HUES48 (cell line): ENCODE measurements around the gene ST6GALNAC4.

Source experiments
- H3K27ac ChIP-seq: one replicate; pipeline ENCODE4 v1.7.0; 2013; ENCODE audit warnings: low read depth, low read length, inconsistent platforms
- H3K27me3 ChIP-seq: 2 replicates; pipeline ENCODE4 v1.6.1; 2013; ENCODE audit warnings: mild to moderate bottlenecking, low read length; ENCODE audit not compliant: control insufficient read depth, insufficient read depth
- H3K36me3 ChIP-seq: 2 replicates; pipeline ENCODE4 v1.6.1; 2013; ENCODE audit warnings: low read length; ENCODE audit not compliant: control insufficient read depth, insufficient read depth
- H3K4me1 ChIP-seq: 2 replicates; pipeline ENCODE4 v1.6.1; 2013; ENCODE audit warnings: mild to moderate bottlenecking, low read length; ENCODE audit not compliant: control insufficient read depth, insufficient read depth
- H3K4me3 ChIP-seq: 2 replicates; pipeline ENCODE4 v1.5.1; 2013; ENCODE audit warnings: mild to moderate bottlenecking, low read depth, low read length
- H3K9ac ChIP-seq: 2 replicates; pipeline ENCODE4 v1.6.1; 2013; ENCODE audit warnings: mild to moderate bottlenecking, low read depth, low read length, moderate library complexity
- H3K9me3 ChIP-seq: 2 replicates; pipeline ENCODE4 v1.6.1; 2013; ENCODE audit warnings: low read length; ENCODE audit not compliant: control insufficient read depth, insufficient read depth

Gene ST6GALNAC4

DNA sequence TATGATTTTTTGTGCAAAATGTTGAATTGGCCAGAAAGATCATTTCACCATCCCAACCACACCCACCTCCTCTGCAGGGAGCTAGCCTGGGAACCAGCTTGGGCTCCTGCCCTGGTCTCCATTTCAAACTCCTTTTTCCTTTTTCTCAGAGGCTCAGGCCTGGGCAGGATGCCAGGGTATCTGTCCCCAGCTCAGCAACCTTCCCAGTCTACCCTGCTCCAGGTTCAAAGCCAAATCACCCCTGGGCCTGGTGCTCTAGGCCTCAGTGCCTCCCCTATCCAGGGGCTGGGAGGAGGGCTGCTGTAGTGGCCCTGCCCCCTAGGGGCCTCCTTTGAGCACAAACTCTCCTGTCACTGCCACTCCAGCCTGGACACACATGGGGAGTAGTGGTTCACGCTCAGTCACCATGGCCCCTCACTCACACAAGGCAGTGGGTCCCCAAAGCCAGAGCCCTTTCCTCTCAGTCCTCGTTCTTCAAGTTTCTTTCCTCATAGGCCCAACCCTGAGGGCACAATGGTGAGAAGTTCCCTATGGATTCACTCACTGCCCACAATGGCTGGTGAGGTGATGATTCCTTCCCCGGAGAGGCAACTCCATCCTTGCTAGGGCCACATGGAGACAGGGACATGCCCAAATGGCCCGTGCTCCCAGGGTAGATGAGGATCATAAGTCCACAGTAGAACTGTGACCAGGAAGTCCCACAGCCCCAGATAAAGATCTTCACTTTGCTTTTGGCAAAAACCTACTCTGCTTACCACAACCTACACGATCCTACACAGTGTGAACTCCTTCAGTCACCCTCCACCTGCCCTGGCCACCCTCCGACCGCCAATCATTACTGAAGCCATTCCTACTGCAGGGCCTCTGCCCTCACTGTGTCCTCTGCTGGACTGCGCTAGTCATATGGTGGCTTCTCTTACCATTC lies 1.6 kb upstream of the ST6GALNAC4 start:
- Histone ChIP-seq H3K36me3 (no peaks in the 10 kb centered on the region), H3K27ac (no peak overlapping the region), H3K4me3 (no peak overlapping the region), H3K27me3 (peaks cover 9% of the 10 kb centered on the region; the same call in 1 of the 2 replicates), H3K4me1 (no peaks in the 10 kb centered on the region), H3K9me3 (no peaks in the 10 kb centered on the region), H3K9ac (no peak overlapping the region)

- Histone ChIP-seq H3K9me3 (no peaks in the 10 kb centered on the region), H3K4me3 (no peak overlapping the region), H3K27ac (no peak overlapping the region), H3K27me3 (peaks cover 9% of the 10 kb centered on the region; the same call in 1 of the 2 replicates), H3K9ac (no peak overlapping the region), H3K36me3 (peaks cover 5% of the 10 kb centered on the region; the same call in 1 of the 2 replicates), H3K4me1 (no peaks in the 10 kb centered on the region)
Observed at GRCh38 chr9:127917603-127918002, 762 bp upstream of the ST6GALNAC4 start.

GRCh38 chr9:127915801-127916719 lies 781 bp downstream of the ST6GALNAC4 start:
- Histone ChIP-seq H3K4me3 (peak overlapping the region; percentile 82), H3K4me1 (no peaks in the 10 kb centered on the region), H3K9me3 (no peaks in the 10 kb centered on the region), H3K9ac (peak overlapping the region; percentile 51; the same call in 1 of the 2 replicates), H3K27ac (no peak overlapping the region), H3K36me3 (peaks cover 14% of the 10 kb centered on the region; the same call in 1 of the 2 replicates), H3K27me3 (peaks cover 6% of the 10 kb centered on the region; the same call in 1 of the 2 replicates)

GRCh38 chr9:127915325-127915752 lies 1.5 kb downstream of the ST6GALNAC4 start:
- Histone ChIP-seq H3K27ac (no peak overlapping the region), H3K4me3 (no peak overlapping the region), H3K9ac (no peak overlapping the region), H3K4me1 (no peaks in the 10 kb centered on the region), H3K27me3 (peaks cover 6% of the 10 kb centered on the region; the same call in 1 of the 2 replicates), H3K9me3 (no peaks in the 10 kb centered on the region), H3K36me3 (peaks cover 14% of the 10 kb centered on the region; the same call in 1 of the 2 replicates)

- Histone ChIP-seq H3K9me3 (no peaks in the 10 kb centered on the region), H3K27ac (no peak overlapping the region), H3K36me3 (peaks cover 18% of the 10 kb centered on the region; the same call in 1 of the 2 replicates), H3K4me1 (no peaks in the 10 kb centered on the region), H3K27me3 (peaks cover 6% of the 10 kb centered on the region; the same call in 1 of the 2 replicates), H3K9ac (no peak overlapping the region), H3K4me3 (no peak overlapping the region)
Observed at GRCh38 chr9:127913682-127914081, 3.2 kb downstream of the ST6GALNAC4 start.

GRCh38 chr9:127912882-127913281 lies 4.0 kb downstream of the ST6GALNAC4 start:
- no peak overlapping the region for H3K27ac ChIP-seq
- H3K4me1 ChIP-seq: no peaks in the 10 kb centered on the region
- peaks cover 18% of the 10 kb centered on the region; the same call in 1 of the 2 replicates for H3K36me3 ChIP-seq
- no peak overlapping the region for H3K9ac ChIP-seq
- H3K4me3 ChIP-seq: no peak overlapping the region
- no peaks in the 10 kb centered on the region for H3K9me3 ChIP-seq
- peaks cover 6% of the 10 kb centered on the region; the same call in 1 of the 2 replicates for H3K27me3 ChIP-seq

- Histone ChIP-seq H3K27me3 (peaks cover 6% of the 10 kb centered on the region; the same call in 1 of the 2 replicates), H3K4me3 (no peak overlapping the region), H3K36me3 (peaks cover 18% of the 10 kb centered on the region; the same call in 1 of the 2 replicates), H3K27ac (no peak overlapping the region), H3K9ac (no peak overlapping the region), H3K4me1 (no peaks in the 10 kb centered on the region), H3K9me3 (no peaks in the 10 kb centered on the region)
Observed at GRCh38 chr9:127912296-127912695, 4.5 kb downstream of the ST6GALNAC4 start.

GRCh38 chr9:127910613-127911205 lies 6.1 kb downstream of the ST6GALNAC4 start:
- peaks cover 18% of the 10 kb centered on the region; the same call in 1 of the 2 replicates for H3K36me3 ChIP-seq
- H3K9me3 ChIP-seq: no peaks in the 10 kb centered on the region
- H3K27me3 ChIP-seq: no peaks in the 10 kb centered on the region
- H3K9ac ChIP-seq: no peak overlapping the region
- H3K4me1 ChIP-seq: no peaks in the 10 kb centered on the region
- H3K4me3 ChIP-seq: no peak overlapping the region
- H3K27ac ChIP-seq: no peak overlapping the region

DNA sequence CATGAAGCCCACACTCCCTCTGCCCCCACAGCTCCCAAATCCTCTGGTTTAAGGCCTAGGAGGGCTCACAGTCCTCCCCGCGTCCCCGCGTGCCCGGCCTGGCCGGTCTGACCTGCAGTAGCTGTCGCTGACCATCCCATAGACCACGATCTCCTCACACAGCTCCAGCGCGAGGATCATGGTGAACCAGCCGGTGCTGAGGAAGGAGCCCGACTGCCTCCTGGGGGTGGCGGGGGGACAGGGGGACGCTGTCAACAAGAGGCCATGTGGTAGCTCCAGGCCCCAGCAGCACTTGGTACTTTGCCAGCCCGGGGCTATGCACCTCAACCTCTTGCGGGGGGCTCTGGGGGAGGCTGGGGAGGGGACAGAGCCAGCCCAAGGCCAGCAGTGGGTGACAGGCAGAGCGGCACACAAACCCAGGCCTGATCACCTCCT lies 7.0 kb downstream of the ST6GALNAC4 start:
- no peak overlapping the region for H3K9ac ChIP-seq

DNA sequence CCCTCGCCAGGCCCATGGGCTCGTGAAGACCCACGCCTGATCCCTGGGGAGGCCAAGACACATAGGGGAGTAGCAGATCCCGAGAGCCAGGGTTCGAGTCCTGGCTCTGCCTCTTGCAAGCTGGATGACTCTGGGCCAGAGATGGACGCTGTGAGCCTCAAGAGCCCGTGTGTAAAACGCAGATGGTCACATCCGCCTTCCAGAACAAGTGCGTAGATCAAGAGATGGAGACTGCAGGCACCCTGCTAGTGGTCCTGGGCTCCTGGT lies 8.2 kb downstream of the ST6GALNAC4 start:
- H3K27me3 ChIP-seq: no peaks in the 10 kb centered on the region
- peaks cover 14% of the 10 kb centered on the region for H3K4me1 ChIP-seq
- no peak overlapping the region for H3K9ac ChIP-seq
- H3K4me3 ChIP-seq: no peak overlapping the region
- H3K27ac ChIP-seq: no peak overlapping the region
- H3K9me3 ChIP-seq: no peaks in the 10 kb centered on the region
- peaks cover 18% of the 10 kb centered on the region; the same call in 1 of the 2 replicates for H3K36me3 ChIP-seq

More for the DNA sequence above, 7.0 kb downstream of the ST6GALNAC4 start:
- Histone ChIP-seq H3K9me3 (no peaks in the 10 kb centered on the region), H3K4me3 (no peak overlapping the region), H3K27me3 (no peaks in the 10 kb centered on the region), H3K36me3 (peaks cover 18% of the 10 kb centered on the region; the same call in 1 of the 2 replicates), H3K4me1 (peaks cover 1% of the 10 kb centered on the region), H3K27ac (no peak overlapping the region)
